K562 (cell line): Measurements from ENCODE around the gene RCN2. TPM values are rescaled to one million over a fixed set of nuclear protein-coding genes. Genes with fewer than 3 reads are reported as not detected.

Experiments used
- PURB ChIP-seq: sonication (generic); formaldehyde crosslinking; IDR thresholded peaks from 2 replicates; pipeline ENCODE4 v1.9.0; 2021; ENCODE audit warnings: low read depth, mild to moderate bottlenecking, missing genetic modification reagents
- polyA plus RNA-seq, 8 experiments: library from polyadenylated mRNA; depleted of rRNA in 4 of 8; stranded (reverse) in 5 of 8; unstranded in 3 of 8; fragments of >200 nt; fragmentation: Nextera tagmentation in 2 of 8; fragmentation: Illumina TruSeq in 1 of 8; extraction: Ambion mirVana in 2 of 8; extraction: Trizol in 1 of 8; gene quantifications; 2 replicates each; pipeline versions ENCODE4 v1.2.1 to v1.2.3, GENCODE V29; 2011 to 2014; ENCODE audit warnings: inconsistent platforms in 1 of 8, missing spikeins in 1 of 8
- total RNA-seq, 7 experiments: library from RNA; depleted of rRNA in 6 of 7; stranded (reverse); fragments of >200 nt in 6 of 7; fragmentation: Illumina TruSeq in 2 of 7; extraction: Trizol in 2 of 7; gene quantifications; 2 replicates each; pipeline versions ENCODE4 v1.2.1 to v1.2.3, GENCODE V29; 2011 to 2021; ENCODE audit warnings: low replicate concordance in 1 of 7
- TF ChIP-seq, protein P1 (sequence below): fragments of 200-600 bp; sonication (generic); IDR thresholded peaks from one replicate; pipeline ENCODE4 v1.6.1; 2012; ENCODE audit warnings: mild to moderate bottlenecking, low read depth, low read length, inconsistent platforms

RCN2 gene
- total and polyA plus RNA-seq, 9 of the 15 experiments (the other 6 are each of a cell fraction or from before 2014, with no cell fraction given): 20.9 to 63.6 (median 52.8) TPM

DNA sequence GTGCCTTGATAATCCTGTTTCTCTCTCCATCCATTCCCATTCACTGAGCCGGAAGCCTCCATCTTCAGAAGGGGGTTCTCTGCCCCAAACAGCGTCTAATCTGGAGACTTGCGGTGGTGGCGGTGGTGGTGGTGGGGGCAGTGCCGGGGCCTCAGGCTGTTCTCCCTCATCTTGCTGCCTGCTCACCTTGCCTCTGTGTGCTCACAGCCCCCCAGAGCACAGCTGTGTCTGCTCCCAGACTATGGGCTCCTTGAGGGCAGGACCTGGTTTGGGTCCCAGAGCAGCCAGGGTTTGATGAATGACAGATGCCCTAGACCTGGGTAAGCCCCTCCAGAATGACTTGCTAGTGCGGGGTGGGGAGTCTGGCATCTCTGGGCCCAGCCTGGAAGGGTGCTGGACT is 62.9 kb downstream of the RCN2 start (continued):
- TF ChIP-seq, protein P1, sequence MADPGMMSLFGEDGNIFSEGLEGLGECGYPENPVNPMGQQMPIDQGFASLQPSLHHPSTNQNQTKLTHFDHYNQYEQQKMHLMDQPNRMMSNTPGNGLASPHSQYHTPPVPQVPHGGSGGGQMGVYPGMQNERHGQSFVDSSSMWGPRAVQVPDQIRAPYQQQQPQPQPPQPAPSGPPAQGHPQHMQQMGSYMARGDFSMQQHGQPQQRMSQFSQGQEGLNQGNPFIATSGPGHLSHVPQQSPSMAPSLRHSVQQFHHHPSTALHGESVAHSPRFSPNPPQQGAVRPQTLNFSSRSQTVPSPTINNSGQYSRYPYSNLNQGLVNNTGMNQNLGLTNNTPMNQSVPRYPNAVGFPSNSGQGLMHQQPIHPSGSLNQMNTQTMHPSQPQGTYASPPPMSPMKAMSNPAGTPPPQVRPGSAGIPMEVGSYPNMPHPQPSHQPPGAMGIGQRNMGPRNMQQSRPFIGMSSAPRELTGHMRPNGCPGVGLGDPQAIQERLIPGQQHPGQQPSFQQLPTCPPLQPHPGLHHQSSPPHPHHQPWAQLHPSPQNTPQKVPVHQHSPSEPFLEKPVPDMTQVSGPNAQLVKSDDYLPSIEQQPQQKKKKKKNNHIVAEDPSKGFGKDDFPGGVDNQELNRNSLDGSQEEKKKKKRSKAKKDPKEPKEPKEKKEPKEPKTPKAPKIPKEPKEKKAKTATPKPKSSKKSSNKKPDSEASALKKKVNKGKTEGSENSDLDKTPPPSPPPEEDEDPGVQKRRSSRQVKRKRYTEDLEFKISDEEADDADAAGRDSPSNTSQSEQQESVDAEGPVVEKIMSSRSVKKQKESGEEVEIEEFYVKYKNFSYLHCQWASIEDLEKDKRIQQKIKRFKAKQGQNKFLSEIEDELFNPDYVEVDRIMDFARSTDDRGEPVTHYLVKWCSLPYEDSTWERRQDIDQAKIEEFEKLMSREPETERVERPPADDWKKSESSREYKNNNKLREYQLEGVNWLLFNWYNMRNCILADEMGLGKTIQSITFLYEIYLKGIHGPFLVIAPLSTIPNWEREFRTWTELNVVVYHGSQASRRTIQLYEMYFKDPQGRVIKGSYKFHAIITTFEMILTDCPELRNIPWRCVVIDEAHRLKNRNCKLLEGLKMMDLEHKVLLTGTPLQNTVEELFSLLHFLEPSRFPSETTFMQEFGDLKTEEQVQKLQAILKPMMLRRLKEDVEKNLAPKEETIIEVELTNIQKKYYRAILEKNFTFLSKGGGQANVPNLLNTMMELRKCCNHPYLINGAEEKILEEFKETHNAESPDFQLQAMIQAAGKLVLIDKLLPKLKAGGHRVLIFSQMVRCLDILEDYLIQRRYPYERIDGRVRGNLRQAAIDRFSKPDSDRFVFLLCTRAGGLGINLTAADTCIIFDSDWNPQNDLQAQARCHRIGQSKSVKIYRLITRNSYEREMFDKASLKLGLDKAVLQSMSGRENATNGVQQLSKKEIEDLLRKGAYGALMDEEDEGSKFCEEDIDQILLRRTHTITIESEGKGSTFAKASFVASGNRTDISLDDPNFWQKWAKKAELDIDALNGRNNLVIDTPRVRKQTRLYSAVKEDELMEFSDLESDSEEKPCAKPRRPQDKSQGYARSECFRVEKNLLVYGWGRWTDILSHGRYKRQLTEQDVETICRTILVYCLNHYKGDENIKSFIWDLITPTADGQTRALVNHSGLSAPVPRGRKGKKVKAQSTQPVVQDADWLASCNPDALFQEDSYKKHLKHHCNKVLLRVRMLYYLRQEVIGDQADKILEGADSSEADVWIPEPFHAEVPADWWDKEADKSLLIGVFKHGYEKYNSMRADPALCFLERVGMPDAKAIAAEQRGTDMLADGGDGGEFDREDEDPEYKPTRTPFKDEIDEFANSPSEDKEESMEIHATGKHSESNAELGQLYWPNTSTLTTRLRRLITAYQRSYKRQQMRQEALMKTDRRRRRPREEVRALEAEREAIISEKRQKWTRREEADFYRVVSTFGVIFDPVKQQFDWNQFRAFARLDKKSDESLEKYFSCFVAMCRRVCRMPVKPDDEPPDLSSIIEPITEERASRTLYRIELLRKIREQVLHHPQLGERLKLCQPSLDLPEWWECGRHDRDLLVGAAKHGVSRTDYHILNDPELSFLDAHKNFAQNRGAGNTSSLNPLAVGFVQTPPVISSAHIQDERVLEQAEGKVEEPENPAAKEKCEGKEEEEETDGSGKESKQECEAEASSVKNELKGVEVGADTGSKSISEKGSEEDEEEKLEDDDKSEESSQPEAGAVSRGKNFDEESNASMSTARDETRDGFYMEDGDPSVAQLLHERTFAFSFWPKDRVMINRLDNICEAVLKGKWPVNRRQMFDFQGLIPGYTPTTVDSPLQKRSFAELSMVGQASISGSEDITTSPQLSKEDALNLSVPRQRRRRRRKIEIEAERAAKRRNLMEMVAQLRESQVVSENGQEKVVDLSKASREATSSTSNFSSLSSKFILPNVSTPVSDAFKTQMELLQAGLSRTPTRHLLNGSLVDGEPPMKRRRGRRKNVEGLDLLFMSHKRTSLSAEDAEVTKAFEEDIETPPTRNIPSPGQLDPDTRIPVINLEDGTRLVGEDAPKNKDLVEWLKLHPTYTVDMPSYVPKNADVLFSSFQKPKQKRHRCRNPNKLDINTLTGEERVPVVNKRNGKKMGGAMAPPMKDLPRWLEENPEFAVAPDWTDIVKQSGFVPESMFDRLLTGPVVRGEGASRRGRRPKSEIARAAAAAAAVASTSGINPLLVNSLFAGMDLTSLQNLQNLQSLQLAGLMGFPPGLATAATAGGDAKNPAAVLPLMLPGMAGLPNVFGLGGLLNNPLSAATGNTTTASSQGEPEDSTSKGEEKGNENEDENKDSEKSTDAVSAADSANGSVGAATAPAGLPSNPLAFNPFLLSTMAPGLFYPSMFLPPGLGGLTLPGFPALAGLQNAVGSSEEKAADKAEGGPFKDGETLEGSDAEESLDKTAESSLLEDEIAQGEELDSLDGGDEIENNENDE: no peak
- no peak for TF ChIP-seq PURB
